ENCODE results near the gene CGNL1.

The CGNL1 gene

GRCh38 chr15:57503911-57504598 lies 127.8 kb downstream of the CGNL1 start:
- no peak for DNase-seq

GRCh38 chr15:57504599-57504940 lies 128.3 kb downstream of the CGNL1 start:
- no peak for DNase-seq

GRCh38 chr15:57505056-57505715 lies 128.9 kb downstream of the CGNL1 start:
- DNase-seq, result no peak

GRCh38 chr15:57505949-57506391 lies 129.7 kb downstream of the CGNL1 start:
- no peak for DNase-seq

- no peak for DNase-seq
Observed at GRCh38 chr15:57506422-57506821, 130.1 kb downstream of the CGNL1 start.

GRCh38 chr15:57507111-57507510 lies 130.8 kb downstream of the CGNL1 start:
- DNase-seq, result no peak

- DNase-seq, result no peak
Observed at GRCh38 chr15:57509126-57509525, 132.8 kb downstream of the CGNL1 start.

- no peak for DNase-seq
Observed at GRCh38 chr15:57509965-57510364, 133.7 kb downstream of the CGNL1 start.

GRCh38 chr15:57510647-57511046 lies 134.3 kb downstream of the CGNL1 start:
- no peak for DNase-seq

GRCh38 chr15:57516327-57517029 lies 140.2 kb downstream of the CGNL1 start:
- no peak for DNase-seq

- DNase-seq, result no peak
Observed at GRCh38 chr15:57517030-57517671, 140.8 kb downstream of the CGNL1 start.

GRCh38 chr15:57518779-57519405 lies 142.6 kb downstream of the CGNL1 start:
- no peak for DNase-seq

- DNase-seq, result no peak
Observed at GRCh38 chr15:57519806-57520205, 143.5 kb downstream of the CGNL1 start.

GRCh38 chr15:57521503-57521902 lies 145.2 kb downstream of the CGNL1 start:
- DNase-seq, result no peak

- no peak for DNase-seq
Observed at GRCh38 chr15:57522148-57522547, 145.8 kb downstream of the CGNL1 start.

GRCh38 chr15:57525581-57525980 lies 149.3 kb downstream of the CGNL1 start:
- DNase-seq, result no peak

GRCh38 chr15:57526076-57526475 lies 149.8 kb downstream of the CGNL1 start:
- no peak for DNase-seq

- no peak for DNase-seq
Observed at GRCh38 chr15:57526615-57527014, 150.3 kb downstream of the CGNL1 start.

- peak in 3 of 6 experiments; percentile 11 to 47 (median 34) for DNase-seq
Observed at GRCh38 chr15:57527382-57528091, 151.2 kb downstream of the CGNL1 start.

- no peak for DNase-seq
Observed at GRCh38 chr15:57528940-57529565, 152.7 kb downstream of the CGNL1 start.

- no peak for DNase-seq
Observed at GRCh38 chr15:57529748-57530147, 153.4 kb downstream of the CGNL1 start.
